Measurements from ENCODE around the gene ALDH3B2. TPM values are rescaled to one million over a fixed set of nuclear protein-coding genes. Genes with fewer than 3 reads are reported as not detected.
"Not testable (repeated sequence)": the region's sequence is repeated elsewhere in the genome, so short reads cannot be mapped to it uniquely, and the experiment has no call there.

Gene ALDH3B2, protein sequence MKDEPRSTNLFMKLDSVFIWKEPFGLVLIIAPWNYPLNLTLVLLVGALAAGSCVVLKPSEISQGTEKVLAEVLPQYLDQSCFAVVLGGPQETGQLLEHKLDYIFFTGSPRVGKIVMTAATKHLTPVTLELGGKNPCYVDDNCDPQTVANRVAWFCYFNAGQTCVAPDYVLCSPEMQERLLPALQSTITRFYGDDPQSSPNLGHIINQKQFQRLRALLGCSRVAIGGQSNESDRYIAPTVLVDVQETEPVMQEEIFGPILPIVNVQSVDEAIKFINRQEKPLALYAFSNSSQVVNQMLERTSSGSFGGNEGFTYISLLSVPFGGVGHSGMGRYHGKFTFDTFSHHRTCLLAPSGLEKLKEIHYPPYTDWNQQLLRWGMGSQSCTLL
- polyA plus RNA-seq, result under 1 TPM in 2 of 3 donors, not detected in 1; 0.07 to 0.16 TPM

DNA sequence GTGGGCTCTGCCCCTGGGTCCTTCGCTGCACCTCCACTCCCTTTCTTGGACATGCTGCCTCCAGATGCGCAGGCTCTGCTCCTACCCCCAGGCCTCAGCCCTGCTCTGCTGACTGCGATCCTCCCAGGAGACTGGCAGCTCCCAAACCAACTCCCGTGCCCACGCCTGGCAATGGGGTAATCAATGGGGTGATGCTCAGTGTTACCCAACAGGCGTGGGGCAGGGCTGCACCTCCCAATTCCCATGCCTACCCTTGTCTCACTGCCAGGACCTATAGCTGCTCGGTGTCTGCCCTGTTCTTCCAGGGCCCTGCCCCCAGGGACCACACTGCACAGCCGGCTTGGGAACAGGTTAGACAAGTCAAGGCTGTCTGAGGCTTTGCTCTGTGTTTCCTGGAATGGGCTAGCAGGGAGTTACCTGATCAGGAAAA is at the start of gene ALDH3B2:
Gene ALDH3B2, minus strand, starts transcription at position 182 of the 430 bp plus-strand sequence. CDS start 7,688 bp downstream, outside the sequence.
- 49 to 77% (median 76%) methylated on average over 8 of the region's 8 CpGs for WGBS, 3 donors
- no peak within 1 kb of the TSS for H3K27ac ChIP-seq (ENCODE audit: low read depth, low read length)

DNA sequence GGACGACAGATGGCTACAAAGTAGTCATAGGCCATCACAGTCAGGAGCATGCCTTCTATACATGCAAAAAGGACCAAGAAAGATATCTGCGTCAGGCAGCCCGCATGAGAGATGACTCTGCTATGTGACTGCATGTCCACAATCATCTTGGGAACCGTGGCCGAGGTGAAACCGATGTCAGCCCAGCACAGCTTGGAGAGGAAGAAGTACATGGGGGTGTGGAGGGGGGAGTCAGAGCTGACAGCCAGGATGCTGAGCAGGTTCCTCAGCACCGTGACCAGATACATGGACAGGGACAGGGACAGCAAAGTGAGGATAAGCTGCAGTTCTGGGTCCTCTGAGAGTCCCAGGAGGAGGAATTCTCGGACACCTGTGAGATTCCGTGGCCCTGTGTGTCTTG is 48.6 kb upstream of the ALDH3B2 start:
- H3K27ac ChIP-seq (ENCODE audit: low read depth, low read length), result not testable (repeated sequence)
- 83 to 90% (median 88%) methylated on average over 9 of the region's 9 CpGs for WGBS, 3 donors

DNA sequence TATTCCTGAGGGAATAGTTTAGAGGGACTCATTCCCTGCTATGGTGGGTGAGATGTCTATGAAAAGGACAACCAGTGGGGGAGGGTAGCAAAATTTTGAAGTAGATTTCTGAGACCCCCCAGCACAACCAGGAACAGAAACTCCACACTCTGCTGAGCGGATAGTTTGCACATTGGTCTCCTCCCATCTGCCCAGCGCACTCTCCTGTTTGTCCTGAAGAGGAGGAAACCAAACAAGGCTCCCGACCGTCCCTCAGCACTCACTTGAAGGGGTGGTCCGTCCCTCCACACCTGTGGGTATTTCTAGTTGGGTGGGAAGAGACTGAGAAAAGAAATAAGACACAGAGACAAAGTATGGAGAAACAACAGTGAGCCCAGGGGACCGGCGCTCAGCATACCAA is 41.8 kb upstream of the ALDH3B2 start:
- not testable (repeated sequence) for H3K27ac ChIP-seq (ENCODE audit: low read depth, low read length)

DNA sequence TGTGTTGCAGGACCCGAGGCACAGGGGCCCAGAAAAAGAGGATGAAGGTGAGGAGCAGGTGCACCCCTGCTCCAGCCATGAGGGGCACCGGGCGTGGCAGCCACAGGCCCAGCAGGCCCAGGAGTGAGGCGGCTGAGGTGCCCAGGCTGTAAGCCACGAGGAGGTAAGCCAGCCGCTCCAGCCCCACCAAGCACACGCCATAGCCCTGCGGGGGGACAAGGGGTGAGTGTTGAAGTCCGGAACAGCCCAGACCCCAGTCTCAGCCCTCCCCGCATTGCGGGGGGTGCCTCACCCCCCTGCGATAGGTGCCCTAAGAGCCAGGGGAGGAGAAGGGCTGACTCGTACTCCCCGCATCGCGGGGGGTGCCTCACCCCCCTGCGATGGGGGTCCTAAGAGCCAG is 41.4 kb upstream of the ALDH3B2 start:
- WGBS, 3 donors, result 72 to 74% (median 74%) methylated on average over 11 to 17 of the region's 17 CpGs
- not testable (repeated sequence) for H3K27ac ChIP-seq (ENCODE audit: low read depth, low read length)

More for the DNA sequence above, 41.8 kb upstream of the ALDH3B2 start:
- WGBS, 3 donors, result 66 to 77% (median 73%) methylated on average over 7 of the region's 7 CpGs

DNA sequence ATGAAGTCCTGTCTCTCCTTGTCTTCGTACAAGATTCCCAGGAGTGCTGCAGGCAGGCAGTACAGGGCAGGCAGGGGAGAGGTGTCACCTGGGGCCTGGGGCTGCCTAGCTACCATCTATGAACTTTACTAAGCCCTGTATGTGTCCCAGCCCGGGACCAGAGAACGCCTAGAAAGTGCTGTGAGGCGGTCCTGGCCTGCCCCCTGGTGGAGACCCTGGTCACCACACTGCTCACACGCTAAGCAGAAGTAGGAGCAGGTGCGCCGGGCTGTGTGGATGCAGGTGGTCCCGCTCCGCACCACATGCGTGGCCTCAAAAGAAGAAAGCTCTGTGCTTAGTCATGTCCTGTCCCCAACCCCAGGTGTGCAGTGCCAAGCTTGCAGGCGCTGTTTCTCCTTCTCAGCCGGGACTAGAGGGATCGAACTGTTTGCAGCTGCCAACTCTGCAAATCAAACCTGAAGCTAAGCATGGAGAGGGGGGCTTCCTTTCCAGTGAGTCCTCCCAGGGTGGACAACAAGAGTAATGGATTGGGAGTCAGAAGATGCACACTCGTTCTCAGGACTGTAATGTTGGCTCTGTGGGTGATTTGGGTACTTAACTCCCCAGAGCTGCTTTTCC is 39.6 kb upstream of the ALDH3B2 start:
- H3K27ac ChIP-seq (ENCODE audit: low read depth, low read length), result not testable (repeated sequence)
- 8 to 17% (median 10%) methylated on average over 4 to 7 of the region's 14 CpGs for WGBS, 3 donors

DNA sequence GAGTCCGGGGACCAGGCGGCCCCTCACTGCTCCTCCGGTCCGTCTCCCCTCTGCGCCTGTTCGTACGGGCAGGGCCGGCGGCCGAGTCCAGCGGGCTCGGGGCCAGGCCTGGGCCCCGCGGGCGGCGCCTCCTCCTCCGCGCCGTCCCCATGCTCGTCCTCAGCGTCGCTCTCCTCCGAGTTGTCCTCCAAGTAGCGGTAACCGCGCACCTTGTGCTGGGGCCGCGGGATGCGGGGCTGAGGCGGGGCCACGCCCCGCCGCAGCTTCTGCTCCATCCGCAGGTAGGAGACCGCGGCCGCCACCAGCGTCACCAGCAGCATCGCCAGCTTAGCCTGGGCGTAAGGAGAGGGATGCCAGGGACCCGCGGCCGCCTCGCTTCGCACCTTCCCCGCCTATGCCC is 37.3 kb upstream of the ALDH3B2 start:
- 5 to 33% (median 10%) methylated on average over 15 to 40 of the region's 46 CpGs for WGBS, 3 donors
- not testable (repeated sequence) for H3K27ac ChIP-seq (ENCODE audit: low read depth, low read length)

DNA sequence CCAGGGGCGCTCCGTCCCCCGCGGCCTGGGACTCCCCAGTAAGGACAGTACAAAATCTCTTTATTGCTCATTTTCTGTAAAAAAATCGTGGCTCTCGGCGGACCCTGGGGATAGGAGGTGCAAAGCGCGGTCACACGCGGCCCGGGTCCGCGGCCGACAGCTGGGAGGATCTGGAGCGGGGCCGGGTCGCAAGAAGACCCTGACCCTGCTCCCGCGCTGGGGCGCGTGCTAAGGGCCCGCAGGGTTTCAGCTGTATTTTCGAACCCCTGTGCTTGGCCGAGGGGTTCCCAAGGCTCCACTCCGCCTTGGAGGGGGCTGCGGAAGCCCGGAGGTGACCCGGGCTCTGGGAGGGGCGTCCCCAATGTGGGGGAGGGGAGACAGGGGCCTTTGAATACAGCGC is 36.8 kb upstream of the ALDH3B2 start:
- H3K27ac ChIP-seq (ENCODE audit: low read depth, low read length), result not testable (repeated sequence)
- WGBS, 3 donors, result 2% methylated on average over 19 to 27 of the region's 31 CpGs

DNA sequence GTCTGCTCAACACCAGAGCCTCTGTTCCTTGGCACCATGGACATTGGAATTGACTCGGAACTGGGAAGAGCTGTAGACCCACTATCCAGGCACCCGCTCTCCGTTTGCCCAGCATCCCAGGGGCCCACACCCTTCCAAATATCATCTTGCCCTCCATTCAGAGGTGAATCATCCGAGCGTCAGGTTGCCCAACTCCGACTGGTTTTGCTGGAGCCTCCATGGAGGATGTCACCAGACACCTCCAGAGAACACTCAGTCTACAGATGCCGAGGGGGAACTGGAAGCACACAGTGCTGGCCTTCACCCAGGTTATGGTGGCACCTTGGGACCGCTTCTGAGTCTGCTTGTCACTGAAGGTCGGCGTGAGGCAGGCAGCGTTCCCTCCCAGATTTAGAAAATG is 35.4 kb upstream of the ALDH3B2 start:
- 86 to 88% (median 87%) methylated on average over 8 to 11 of the region's 11 CpGs for WGBS, 3 donors
- not testable (repeated sequence) for H3K27ac ChIP-seq (ENCODE audit: low read depth, low read length)

DNA sequence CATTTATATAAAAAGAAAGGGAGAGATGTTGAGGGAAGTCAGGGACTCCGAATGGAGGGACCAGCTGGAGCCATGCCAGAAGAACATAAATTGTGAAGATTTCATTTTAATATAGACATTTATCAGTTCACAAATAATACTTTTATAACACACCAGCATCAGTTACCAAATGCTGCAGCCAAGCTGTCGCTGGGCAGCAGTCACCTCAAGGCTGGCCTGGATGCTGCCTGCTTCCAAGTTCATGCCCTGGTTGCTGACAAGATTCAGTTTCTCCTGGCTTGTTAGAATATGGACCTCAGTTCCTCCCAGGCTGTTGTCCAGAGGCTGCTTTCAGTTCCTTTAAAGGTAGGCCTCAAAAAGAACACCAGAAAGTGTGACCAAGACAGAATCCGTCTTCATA is 30.8 kb upstream of the ALDH3B2 start:
- WGBS, 3 donors, result 83 to 90% (median 87%) methylated on average over 3 of the region's 3 CpGs
- no peak overlapping the region for H3K27ac ChIP-seq (ENCODE audit: low read depth, low read length)

DNA sequence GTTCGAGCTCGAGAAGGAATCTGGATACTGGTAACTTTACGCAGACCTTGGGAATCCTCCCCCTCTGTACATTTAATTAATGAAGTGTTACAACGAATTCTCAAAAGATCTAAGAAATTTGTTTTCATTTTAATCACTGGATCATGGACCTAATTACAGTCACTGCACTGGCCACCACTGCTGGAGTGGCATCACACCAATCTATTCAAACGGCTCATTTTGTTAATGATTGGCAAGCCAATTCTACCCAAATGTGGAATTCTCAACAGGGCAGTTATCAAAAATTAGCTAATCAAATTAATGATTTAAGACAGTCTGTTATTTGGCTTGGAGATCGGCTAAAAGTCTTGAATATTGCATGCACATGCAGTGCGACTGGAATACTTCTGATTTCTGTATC is 30.1 kb upstream of the ALDH3B2 start:
- 74 to 87% (median 85%) methylated on average over 7 of the region's 7 CpGs for WGBS, 3 donors
- no peak overlapping the region for H3K27ac ChIP-seq (ENCODE audit: low read depth, low read length)

DNA sequence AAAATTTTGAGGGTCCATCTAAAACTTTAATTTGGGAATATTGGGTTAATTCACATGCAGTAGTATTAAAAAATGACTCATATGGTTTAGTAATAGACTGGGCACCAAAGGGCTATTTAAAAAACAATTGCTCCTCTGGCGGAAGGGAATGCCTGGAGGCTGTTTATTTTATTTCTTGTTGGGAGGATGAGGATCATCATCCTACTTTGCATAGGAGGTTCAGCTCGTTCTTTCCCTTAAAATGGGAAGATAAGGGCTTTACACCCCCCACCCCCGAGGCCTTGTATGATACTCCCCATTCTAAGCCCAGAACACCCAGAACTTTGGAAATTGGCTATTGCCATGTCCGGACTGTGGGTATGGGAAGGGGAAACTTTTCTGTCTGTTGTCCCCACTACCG is 29.3 kb upstream of the ALDH3B2 start:
- not testable (repeated sequence) for H3K27ac ChIP-seq (ENCODE audit: low read depth, low read length)
- 65 to 72% (median 69%) methylated on average over 5 of the region's 5 CpGs for whole genome bisulfite sequencing, 3 donors

DNA sequence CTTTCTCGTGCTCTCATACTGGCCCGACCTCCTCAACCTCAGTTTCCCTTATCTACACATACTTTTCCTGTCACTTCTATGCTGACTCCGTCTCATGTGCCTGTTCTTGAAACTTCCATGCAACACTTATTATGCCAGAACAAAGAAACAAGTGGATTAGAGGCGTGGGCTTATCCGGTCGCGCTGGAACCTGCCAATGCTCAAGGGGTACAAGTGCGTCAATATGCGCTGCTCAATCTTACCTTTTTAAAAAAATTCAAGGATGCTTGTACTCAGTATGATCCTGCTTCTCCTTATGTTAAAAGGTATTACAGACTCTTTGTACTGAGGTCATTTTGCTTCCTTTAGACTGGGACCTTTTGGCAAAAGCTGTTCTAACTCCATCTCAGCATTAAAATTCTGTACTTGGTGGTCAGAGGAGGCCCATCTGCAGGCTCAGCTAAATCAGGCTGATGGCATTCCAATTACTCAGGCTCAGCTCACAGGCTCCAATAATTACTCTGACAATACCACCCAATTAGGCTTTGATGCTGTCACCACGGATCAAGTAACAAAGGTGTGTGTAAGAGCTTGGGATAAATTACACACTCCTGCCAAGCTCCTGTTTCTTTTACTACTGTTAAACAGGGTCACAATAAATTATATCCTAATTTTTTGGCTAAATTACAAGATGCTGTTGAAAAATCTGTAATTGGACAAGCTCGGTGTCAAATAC is 26.3 kb upstream of the ALDH3B2 start:
- no peak overlapping the region for H3K27ac ChIP-seq (ENCODE audit: low read depth, low read length)
- 82 to 85% (median 83%) methylated on average over 11 of the region's 11 CpGs for WGBS, 3 donors

DNA sequence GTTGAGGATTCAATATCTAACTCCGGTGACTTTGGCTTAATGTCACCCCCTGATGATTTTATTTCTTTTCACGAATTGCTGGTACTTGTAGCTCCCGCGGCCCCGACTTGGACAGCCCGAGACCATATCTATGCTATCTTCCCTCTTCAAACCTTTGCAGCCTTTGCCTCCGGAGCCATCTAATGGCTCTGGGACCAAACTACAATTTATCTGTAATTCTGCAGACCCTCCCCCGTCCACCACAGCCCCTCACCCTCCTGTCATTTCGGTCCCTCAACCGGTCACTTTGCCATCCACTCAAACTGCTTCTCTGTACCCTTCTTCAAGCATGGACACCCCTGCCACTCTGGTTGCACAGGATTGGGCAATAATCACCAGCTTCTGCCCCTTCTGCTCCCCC is 25.7 kb upstream of the ALDH3B2 start:
- no peak overlapping the region for H3K27ac ChIP-seq (ENCODE audit: low read depth, low read length)
- 60 to 74% (median 68%) methylated on average over 10 of the region's 10 CpGs for WGBS, 3 donors

DNA sequence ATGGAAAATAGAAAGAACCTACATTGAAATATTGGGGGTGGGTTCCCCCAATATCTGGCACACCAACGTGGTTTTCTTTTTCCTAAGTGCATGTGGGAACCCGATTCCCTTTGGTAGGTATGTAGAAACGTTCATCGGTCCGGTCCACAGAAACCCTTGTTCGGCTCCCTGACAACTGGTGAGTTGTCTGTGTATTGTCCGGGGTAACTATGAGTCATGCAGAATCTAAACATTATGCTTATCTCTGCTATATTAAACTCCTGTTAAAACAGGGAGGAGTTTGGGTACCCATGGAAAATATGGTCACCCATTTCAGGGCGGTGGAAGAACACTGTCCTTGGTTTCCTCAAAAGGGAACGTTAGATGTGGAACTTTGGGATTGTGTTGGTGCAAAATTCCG is 25.1 kb upstream of the ALDH3B2 start:
- H3K27ac ChIP-seq (ENCODE audit: low read depth, low read length), result no peak overlapping the region
- 78 to 82% (median 79%) methylated on average over 10 of the region's 10 CpGs for WGBS, 3 donors

DNA sequence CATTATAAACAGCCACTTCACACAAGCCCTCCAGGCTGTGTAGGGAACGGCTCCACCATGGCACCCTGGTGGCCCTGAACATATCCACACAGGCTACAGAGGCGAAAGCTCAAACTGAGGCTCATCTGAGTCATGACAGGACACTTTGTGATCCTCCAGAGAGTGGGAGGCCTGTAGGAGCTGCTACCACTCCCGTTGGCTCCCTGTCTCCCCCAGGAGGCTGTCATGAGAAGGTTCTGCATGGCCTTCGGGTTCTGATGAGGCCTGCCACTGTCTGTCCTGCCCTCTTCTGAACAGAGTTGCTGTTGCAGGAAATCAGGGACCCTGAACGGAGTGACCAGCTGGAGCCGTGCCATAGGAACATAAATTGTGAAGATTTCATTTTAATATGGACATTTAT is 23.8 kb upstream of the ALDH3B2 start:
- no peak overlapping the region for H3K27ac ChIP-seq (ENCODE audit: low read depth, low read length)
- WGBS, 3 donors, result 70 to 85% (median 79%) methylated on average over 6 of the region's 6 CpGs

DNA sequence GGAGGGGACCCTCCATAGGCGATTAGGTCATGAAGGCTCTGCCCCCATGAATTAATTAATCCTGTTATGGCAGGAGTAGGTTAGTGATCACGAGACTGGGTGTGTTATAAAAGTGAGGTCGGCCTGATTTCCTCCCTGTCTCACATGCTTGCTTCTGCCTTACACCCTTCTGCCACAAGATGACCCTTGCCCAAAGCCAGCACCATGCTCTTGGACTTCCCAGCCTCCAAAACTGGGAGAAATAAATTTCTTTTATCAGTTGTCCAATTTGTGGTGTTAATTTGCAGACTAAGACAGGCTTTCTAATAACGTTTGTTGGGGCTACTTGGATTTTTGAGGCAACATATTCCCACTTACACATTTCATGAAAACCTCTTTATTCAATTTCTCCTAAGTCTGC is 23.4 kb upstream of the ALDH3B2 start:
- WGBS, 3 donors, result 88 to 90% (median 89%) methylated on average over 4 of the region's 4 CpGs
- no peak overlapping the region for H3K27ac ChIP-seq (ENCODE audit: low read depth, low read length)

DNA sequence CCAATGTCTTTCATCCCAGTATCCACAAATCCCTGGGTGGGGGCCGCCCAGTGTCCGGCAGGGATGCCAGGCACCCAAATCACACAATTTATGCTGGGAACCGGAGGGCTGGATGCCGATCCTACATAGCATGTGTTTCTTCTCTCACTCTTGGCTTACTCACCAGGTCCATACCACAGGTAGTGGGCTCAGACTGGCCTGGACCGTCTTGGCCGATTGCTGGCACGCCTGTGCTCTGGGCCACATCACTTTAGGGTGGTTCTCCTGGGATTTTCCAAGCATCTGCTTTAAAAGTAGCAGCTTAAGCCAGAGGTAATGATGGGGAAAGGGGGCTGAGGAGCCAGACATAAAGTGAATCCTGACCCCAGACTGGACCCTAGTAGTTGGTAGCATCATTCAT is 22.6 kb upstream of the ALDH3B2 start:
- H3K27ac ChIP-seq (ENCODE audit: low read depth, low read length), result no peak overlapping the region
- 89 to 92% (median 90%) methylated on average over 7 of the region's 7 CpGs for WGBS, 3 donors

DNA sequence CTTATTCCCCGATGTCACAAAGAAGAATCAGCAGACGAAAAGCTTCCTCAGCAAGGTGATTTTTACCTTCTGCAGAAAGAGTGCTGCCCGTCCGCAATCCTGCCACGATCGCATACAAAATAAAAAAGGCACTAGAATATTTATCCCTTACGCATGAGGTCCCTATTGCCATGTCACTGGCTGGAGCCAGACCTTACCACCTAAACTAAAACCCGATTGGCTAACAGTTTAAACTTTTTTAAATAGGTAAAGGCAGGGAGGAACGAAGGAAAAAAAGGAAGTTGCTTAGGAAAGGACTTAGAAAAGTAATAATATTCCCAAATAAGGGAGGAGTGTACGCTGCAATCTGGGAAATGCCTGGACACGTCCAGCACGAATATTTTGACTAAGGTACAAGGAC is 21.2 kb upstream of the ALDH3B2 start:
- WGBS, 3 donors, result 86 to 91% (median 88%) methylated on average over 12 of the region's 12 CpGs
- H3K27ac ChIP-seq (ENCODE audit: low read depth, low read length), result no peak overlapping the region

DNA sequence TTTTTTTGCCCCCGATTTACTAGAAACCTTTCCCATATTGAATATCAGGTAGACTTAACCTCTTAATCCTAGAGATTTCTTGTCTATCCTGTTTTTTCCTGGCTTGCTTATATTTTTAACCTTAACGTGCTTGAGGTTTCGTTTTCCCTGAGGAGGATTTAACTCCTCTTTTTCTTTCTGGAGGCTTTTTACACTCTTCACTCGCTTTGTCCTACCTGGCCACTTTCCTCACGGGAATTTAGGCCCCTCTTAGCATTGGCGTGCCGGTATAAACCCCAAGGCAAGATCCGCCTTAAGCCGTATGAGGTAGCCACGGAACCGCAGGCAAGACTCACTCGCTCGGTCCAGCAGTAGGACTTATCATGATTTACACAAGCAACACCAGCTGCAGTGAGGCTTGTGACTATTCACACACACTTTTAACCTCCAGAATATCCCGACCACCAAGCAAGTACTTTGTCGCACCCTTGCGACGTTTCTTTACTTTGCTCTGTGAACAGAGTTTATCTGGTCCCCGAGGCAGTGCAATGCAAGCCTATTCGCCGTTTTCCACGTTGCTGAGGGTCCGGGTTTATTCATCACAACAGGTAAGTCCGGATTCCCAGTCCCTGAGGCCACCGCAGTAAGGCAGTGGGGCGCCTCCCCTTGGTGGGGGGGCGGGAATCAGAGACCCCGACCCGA is 20.6 kb upstream of the ALDH3B2 start:
- H3K27ac ChIP-seq (ENCODE audit: low read depth, low read length), result no peak overlapping the region
- WGBS, 3 donors, result 88 to 91% (median 90%) methylated on average over 28 of the region's 28 CpGs

All from adipose tissue (tissue), 3 donors.